Stimulated activated CD4-positive, alpha-beta T cell treated with anti-CD3 and anti-CD28 coated beads, Interleukin-2, amount 100 ng/mL, for 24 hours (primary cell): ENCODE results near the gene SPOCK1.
"Not testable (repeated sequence)": the region's sequence is repeated elsewhere in the genome, so short reads cannot be mapped to it uniquely, and the experiment has no call there.

Experiments
- DNase-seq, 2 donors: peaks; one replicate each; pipeline ENCODE4 v3.0.0-alpha.2; 2020

The SPOCK1 gene

DNA sequence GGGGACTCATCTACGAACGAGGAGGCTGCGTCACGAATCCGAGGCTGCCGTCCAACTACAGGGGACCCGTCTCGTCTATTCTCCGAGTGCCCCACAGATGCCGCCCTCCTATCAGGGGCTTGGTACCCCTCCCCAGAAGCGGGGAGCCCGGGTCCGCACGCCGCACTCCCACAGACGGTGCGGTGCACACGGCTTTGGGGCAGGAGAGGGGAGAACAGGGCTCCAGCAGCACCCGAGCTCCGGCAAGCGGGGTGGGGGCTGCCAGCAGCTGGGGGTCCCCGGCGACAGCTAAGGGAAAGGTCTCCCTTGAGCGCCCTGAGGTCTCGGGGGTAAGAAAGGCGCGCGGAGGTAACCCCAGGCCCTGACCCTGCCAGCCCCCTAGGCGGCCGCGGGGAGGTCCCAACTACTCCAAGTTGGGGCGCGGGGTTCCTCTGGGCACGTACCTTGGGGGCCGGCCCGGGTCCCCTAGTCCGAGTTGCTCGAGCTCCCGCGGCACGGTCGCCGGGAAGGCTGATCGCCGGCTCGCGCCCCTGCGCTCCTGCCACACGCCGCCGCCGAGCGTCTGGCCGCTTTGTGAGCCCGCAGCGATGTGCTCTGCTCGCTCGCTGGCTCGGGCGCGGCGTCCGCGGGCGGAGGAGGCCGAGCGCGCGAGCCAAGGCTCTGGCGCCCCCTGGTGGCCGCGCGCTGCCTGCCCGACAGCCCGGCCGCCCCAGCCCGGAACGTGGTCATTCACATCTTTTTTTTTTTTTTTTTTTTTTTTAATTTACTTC is at the start of gene SPOCK1:
SPOCK1 (minus strand) TSS at position 591 of the 770 bp plus-strand sequence.
- DNase-seq, result peak; percentile 59 to 78

DNA sequence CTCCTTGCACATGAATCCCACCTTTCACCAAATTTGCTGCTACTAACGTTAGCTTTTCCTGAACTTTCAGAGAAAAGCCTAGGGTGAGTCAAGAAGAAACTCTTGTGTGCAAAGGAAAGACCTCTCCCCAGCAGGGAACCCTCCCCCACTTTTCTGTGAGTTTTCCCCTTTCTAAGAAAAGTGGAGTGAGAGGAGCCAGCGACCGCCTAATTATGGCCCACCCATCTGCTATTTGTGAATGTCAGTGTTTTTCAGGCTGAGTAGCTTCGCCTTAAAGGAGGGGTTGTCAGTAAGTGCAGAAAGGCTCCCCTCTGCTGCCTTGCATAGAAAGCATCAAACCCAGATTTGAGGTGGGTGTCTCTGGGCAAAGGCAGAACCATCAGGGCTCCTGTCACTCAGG is 46.8 kb upstream of the SPOCK1 start:
- DNase-seq, result no peak

DNA sequence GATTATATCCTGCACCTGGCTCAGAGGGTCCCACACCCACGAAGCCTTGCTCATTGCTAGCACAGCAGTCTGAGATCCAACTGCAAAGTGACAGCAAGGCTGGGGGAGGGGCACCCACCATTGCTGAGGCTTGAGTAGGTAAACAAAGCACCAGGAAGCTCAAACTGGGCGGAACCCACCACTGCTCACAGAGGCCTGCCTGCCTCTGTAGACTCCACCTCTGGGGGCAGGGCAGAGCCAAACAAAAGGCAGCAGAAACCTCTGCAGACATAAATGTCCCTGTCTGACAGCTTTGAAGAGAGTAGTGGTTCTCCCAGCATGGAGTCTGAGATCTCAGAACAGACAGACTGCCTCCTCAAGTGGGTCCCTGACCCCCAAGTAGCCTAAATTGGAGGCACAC is 36.3 kb upstream of the SPOCK1 start:
- not testable (repeated sequence) for DNase-seq

DNA sequence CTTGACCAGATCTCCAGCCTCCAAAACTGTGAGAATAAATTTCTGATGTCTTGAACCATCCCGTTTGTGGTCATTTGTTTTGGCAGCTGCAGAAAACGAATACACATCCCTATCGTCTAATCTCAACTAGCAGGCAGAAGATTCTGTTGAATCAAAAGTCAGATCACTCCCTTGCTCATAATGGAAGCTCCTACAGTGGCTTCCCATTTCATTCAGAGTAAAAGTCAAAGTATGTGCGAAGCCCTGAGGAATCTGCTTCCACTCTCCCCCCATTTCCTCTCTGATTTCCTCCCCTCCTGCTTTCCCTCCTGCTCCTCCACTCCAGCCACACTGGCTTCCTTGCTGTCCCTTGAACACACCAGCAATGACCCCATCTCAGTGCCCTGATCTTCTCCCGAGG is 34.8 kb upstream of the SPOCK1 start:
- no peak for DNase-seq

DNA sequence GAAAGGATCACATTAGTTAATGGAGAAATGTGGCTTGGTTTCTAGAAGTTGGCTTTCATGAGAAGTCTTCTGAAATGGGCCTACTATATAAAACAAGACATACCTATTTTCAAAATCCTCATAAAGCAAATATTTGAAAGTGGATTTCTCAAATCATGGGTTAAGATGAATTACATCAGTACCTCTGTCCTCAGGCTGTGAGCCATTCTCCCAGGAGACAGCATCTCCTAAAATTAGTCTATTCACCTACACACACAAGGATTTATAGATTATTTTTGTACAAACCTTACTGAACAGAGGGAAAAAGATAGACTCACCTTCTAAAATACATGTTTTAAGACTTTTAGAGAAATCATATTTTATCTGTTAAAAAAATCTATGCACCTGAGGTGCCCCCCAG is 32.1 kb upstream of the SPOCK1 start:
- no peak for DNase-seq

DNA sequence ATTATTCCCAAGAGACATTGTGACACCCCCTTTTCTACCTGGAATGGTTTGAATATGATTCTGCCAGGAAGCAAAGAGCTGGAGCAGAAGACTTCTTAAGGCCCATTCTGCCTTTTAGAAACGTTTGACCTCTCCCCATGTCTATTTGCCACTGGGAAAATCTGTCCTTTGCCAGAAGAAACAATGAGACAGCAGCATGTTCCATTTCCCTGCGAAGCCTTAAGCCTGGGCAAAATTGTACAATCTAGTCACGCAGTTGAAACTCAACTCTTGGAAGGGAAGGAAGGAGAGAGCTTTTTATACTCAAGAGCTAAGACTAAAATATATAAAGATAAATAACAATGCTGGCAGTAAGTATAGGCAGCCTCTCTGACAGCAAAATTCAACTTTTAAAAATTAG is 22.1 kb upstream of the SPOCK1 start:
- DNase-seq, result no peak

DNA sequence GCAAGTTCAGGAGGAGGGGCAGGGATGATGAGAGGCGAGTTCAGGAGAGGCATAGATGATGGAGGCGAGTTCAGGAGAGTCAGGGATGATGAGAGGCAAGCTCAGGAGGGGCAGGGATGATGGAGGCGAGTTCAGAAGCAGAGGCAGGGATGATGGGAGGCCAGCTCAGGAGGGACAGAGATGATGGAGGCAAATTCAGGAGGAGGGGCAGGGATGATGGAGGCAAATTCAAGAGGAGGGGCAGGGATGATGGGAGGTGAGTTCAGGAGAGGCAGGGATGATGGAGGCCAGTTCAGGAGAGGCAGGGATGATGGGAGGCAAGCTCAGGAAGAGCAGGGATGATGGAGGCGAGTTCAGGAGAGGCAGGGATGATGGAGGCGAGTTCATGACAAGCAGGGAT is 17.8 kb upstream of the SPOCK1 start:
- DNase-seq, result no peak

DNA sequence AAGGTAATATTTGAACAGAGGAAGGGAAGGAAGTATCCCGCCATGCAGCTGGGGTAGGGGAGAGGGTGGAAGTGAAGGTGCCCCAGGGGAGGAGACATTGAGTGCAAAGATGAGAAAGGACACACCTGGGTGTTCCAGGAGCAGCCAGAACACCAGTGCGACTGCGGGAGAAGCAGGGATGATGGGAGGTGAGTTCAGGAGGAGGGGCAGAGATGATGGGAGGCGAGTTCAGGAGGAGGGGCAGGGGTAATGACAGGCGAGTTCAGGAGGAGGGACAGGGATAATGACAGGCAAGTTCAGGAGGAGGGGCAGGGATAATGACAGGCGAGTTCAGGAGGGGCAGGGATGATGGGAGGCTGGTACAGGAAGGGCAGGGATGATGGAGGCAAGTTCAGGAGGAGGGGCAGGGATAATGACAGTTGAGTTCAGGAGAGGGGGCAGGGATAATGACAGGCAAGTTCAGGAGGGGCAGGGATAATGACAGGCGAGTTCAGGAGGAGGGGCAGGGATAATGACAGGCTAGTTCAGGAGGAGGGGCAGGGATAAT is 17.2 kb upstream of the SPOCK1 start:
- DNase-seq, result no peak

DNA sequence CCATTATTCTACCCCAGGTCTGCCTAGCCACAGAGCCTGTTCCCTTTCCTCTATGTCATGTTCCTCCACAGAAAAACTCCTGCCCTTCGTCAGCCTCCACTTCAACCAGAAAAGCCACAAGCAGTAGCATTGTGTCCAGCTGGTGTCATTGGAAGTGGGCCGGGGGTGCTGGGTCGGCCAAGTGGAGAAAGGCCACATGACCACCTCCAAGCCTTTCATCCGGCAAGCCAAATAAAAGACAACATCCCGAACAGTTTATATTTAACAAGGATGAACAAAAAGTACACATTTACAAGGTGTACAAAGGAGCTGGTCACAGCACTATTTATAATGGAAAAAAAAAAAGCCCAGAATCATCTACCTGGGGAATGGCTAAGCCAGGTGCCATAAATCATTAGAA is 16.1 kb upstream of the SPOCK1 start:
- no peak for DNase-seq

DNA sequence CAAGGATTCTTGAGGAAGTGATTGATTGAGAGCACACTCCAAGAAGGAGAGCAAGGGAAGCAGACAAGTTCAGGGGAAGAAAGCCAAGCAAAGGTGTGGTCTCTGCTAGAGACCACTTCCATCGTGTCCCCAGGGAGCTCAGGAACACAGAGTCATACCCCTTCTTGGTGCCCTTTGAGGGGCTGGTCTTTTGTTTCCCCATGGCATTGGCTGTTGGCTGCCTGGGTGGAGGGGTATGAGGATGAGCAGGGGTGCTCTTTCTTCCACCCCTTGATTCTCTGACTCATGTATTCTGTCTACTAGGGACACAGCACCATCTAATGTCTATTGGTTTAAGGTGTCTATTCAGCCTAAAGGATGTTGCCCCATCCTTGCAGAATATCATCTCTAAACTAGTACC is 11.5 kb upstream of the SPOCK1 start:
- DNase-seq, result no peak

DNA sequence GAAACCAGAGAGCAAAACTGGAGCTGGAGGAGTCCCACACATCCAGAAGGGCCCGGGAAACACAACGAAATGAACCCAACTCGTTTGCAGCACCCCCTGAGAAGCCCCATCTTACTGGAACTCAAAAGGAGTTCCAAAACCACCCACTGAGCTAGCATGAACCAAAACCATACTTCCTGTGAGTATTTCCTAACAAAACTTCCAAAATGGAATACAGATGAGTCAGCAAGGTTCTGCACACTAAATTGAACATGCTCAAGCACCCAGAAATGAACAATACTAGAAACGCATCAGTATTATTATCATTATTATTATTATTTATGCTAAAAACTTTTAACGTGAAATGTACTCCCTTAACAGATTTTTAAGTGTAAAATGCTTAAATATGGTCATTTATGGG is 8.0 kb upstream of the SPOCK1 start:
- no peak for DNase-seq

DNA sequence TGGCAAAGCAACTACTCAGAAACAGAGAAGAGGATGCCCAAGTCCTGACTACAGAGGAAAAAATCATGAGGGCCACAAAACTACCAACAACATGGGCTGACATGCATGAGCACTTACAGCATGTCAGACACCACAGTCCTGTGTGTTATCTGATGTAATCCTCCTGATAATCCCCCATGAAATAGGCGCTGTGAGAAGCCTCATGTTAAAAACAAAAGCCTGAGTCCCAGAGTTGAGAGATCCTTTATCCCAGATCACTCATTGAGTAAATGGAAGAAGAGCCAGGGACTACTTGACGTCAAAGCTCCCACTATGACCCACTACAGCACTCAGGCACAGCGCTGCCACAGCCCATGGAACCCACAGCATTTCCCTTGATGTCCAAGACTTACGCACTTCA is 7.2 kb upstream of the SPOCK1 start:
- no peak for DNase-seq

DNA sequence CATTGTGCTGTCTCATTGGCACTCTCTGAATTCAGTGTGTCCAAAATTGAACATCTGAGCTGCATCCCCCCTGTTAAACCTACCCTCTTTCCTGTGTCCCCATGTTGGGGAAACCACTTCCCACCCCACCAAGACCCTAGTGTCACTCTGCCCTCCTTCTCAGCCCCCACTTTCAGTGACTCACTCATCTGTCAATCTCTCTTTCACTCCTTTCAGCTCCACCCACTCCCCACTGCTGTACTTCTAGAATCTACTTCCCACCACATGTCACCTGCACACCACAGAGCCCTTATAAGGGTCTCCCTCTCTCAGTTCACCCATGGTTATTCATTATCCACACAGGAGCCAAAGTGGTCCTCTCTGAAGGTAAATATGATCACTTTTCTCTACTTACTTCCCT is 5.8 kb upstream of the SPOCK1 start:
- no peak for DNase-seq

DNA sequence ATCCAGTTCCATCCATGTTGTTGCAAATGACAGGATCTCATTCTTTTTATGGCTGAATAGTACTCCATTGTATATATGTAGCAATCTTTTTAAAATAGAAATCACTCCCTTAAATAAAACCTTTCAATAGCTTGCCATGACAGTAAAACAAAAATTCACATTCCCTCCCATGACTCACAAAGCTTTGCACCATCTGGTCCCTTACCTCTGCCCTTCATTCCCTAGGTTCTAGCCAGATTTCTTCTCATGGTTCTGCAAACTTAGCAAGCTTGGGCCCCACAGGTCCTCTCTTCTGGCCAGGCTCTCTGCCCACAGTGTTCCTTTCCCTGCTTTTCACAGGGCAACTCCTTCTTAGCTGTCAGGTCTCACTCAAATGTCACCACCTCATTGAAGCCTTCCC is 4.3 kb upstream of the SPOCK1 start:
- DNase-seq, result no peak

DNA sequence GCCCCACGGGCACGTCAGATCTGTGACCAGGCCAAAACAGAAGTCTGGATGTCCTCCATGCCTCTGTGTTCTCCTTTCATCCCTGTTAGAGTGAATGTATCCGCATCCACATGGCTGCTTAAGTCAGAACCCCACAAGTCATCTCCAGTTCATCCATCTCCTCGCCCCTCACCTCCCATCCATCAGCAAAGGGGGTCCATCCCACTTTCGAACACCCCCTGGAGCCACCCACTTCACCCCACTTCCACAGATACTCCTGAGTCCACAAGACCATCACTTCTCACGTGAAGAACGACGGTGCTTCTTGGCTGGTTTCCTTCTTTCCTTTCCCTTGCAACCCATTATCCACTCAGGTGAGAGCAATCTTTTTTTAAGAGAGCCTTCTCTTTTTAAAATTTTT is 3.5 kb upstream of the SPOCK1 start:
- DNase-seq, result no peak

DNA sequence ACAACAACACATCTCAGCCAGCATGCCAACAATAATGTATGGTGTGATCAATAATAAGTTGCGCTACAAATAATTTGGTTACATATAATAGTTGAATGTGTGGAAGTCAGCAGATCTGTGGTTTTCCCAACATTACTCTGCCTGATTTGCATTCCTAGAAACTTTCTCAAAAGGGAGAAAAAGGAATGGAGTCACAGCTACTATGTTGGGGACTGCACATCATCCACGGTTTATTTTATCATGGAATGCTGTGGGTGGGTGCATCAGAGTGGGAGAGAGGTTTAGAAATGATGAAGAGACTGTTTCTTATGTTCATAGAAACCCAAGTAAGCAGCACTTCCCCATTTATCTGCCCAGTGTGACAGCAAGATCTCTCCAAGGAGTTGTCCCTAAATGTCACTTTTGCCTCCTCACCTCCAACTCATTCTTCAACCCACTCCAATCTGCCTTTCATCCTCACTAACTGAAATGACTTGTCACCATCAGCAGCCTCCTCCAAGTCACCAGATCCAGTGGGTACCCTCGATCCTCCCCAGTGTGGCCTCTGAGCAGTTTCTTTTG is 2.8 kb upstream of the SPOCK1 start:
- no peak for DNase-seq

DNA sequence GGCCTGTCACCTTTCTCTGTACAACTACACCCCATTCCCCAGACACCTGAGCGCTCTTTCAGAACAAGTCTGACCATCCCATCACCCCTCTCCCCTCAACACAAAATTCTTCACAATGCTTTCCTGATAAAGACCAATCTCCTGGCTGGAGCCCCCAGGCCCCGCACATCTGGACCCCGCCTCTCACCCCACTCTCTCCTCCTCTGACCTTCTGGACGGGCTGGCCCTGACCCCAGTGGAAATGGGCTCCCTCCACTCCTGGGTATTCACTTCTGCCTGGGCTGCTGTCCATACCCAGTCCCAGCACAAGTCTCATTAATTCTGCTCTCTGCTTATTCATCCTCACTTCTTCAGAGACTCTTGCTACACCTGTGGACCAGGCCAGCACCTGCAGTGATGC is 2.1 kb upstream of the SPOCK1 start:
- no peak for DNase-seq

DNA sequence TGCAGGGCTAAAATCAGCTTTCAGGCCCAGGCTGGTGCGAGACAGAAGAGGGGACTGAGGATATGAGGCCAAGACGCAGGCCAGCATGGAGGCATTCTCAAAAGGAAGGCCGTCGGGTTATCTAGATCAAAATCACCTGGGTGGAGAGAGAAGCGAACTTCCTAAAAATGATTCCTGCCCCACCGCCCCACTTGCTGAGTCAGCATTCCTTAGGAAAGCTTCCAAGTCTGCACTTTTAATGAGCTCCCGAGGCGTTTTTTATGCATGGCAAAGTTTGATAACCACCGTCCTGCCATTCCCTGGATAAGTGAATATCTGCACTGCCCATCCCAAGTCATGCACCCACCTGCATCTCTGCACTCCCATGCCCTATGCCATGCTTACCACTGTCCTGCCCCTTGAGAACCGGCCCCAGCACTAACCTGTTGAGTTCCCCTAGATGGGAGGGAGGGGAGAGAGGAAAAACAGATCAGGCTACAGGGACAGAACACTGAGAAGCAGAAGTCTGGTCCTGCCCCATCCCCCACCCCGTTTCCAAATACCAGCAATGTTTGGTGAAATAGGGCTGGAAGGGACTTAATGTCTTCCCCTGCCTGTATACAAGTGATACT is 1.6 kb upstream of the SPOCK1 start:
- no peak for DNase-seq

DNA sequence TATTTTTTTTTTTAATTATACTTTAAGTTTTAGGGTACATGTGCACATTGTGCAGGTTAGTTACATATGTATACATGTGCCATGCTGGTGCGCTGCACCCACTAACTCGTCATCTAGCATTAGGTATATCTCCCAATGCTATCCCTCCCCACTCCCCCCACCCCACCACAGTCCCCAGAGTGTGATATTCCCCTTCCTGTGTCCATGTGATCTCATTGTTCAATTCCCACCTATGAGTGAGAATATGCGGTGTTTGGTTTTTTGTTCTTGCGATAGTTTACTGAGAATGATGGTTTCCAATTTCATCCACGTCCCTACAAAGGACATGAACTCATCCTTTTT is 351 bp upstream of the SPOCK1 start:
- DNase-seq, result not testable (repeated sequence)

DNA sequence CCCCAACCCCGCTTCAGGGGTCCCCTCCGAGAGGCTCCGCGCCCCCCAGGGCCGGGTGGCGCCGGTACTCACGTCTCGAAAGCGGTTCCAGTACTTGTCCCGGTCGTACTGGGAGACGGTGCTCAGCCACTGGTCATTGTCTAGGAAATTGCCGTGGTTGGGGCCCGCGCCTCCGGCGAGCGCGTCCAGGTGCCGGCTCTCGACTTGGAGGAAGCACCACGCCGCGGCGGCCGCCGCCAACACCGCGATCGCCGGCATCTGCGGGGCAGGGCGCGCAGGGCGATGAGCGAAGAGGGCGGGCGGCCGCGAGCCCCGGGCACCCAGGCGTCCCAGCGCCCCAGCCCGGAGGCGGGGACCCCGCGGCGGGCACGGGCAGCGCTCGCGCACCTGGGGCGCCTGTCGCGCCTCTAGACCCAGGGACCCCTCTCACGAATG is 808 bp downstream of the SPOCK1 start:
- peak in 1 of 2 donors; percentile 9 for DNase-seq

DNA sequence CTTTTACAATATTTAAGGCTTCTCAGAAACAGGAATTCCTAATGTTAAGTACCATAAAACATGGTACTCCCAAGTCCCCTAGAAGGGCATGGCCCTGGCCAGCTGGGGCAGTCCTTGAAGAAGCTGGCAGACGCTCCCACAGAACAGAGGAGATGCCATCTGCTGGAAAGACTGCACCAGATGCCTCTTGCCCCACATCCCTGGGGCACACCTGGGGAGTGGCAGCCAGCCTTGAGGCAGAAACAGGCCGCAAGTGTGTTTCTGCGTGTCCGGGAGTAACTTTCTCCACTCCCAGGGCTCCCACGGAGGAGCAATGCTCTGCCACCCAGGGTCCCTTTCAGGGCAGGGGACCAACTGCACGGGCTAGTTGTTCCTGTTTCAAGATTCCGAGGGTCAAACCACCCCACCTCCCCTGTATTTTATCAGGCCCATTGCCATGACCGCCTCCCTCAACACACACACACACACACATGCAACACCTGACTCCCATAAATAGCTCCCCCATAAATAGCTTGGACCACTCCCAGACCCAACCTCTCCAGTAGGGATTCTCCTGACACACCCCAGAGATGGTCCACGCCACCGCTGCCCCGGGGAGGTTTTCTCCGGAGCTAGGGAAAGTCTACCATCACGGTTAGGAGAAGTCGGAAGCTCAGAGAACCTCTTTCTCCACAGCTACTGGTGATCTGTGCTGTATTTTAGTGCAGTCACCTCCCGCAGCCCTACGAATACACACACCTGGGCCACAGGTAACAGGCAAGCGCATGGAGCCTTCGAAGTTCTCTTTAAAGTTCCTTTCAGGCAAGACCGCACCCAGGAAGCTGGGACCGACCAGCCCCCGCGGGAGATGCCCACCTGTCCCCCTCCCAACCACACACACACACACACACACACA is 1.5 kb downstream of the SPOCK1 start:
- DNase-seq, result no peak

DNA sequence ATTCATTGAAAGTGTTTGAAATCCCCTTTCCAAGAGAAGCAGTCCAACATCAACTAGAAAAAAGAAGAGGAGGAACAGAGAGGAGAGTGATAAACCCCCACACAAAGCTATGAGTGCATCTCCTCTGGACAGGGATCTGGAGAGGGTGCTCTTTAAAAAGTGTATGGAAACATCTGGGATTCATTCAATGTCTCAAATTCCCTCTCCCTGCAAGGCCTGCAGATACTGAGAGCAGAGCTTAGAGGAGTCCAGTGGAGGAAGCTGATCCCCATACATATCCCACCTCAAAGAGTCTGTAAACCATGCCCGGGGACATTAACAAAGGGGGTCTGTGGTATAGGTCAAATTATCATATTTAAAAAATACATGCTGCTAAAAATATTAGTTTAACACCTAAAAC is 2.2 kb downstream of the SPOCK1 start:
- no peak for DNase-seq

DNA sequence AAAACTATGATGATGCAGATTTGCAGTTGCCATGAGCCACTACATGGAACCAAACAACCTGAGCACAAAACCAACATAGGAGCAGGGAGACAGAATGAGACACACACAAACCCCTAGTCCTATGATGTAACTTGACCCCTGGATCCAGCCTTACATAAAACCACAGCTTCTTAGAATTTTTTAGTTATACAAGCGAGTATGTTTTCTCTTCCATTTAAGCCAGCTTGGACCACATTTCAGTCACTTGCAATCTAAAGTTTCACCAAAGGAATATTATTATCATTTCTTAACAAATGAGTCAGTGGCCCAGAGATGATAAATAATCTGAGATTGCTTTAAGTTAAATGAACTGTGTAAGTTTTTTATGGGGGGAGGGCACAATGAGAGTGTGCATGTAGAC is 6.8 kb downstream of the SPOCK1 start:
- no peak for DNase-seq
